Hippocampal formation (tissue), 2 donors: ENCODE results near the gene EFL1.

Experiments used
- DNase-seq, 2 donors: peaks; one replicate each; lab custom pipeline; 2025; lab: John Stamatoyannopoulos, UW

EFL1 gene

GRCh38 chr15:82159922-82160321, 102.6 kb downstream of the EFL1 start:
- DNase-seq: no peak

GRCh38 chr15:82158811-82159210, 103.7 kb downstream of the EFL1 start:
- no peak for DNase-seq

GRCh38 chr15:82150645-82151044, 111.9 kb downstream of the EFL1 start:
- no peak for DNase-seq

GRCh38 chr15:82146990-82147461, 115.5 kb downstream of the EFL1 start:
- no peak for DNase-seq

- no peak for DNase-seq
Observed at GRCh38 chr15:82146576-82146975, 116.0 kb downstream of the EFL1 start.

- DNase-seq: no peak
Observed at GRCh38 chr15:82143390-82144385, 118.8 kb downstream of the EFL1 start.

GRCh38 chr15:82140886-82141285, 121.6 kb downstream of the EFL1 start:
- DNase-seq: no peak

GRCh38 chr15:82139823-82140268, 122.7 kb downstream of the EFL1 start:
- DNase-seq: peak in 1 of 2 donors; percentile 28

- no peak for DNase-seq
Observed at GRCh38 chr15:82138306-82138705, 124.2 kb downstream of the EFL1 start.

GRCh38 chr15:82137261-82137660, 125.3 kb downstream of the EFL1 start:
- DNase-seq: no peak

- DNase-seq: no peak
Observed at GRCh38 chr15:82136120-82136519, 126.4 kb downstream of the EFL1 start.

GRCh38 chr15:82135638-82136037, 126.9 kb downstream of the EFL1 start:
- no peak for DNase-seq

- no peak for DNase-seq
Observed at GRCh38 chr15:82134461-82134860, 128.1 kb downstream of the EFL1 start.

- no peak for DNase-seq
Observed at GRCh38 chr15:82133251-82133650, 129.3 kb downstream of the EFL1 start.

- no peak for DNase-seq
Observed at GRCh38 chr15:82132742-82133141, 129.8 kb downstream of the EFL1 start.

GRCh38 chr15:82132096-82132495, 130.4 kb downstream of the EFL1 start:
- no peak for DNase-seq

GRCh38 chr15:82130248-82130647, 132.3 kb downstream of the EFL1 start:
- no peak for DNase-seq

- DNase-seq: no peak
Observed at GRCh38 chr15:82129761-82130160, 132.8 kb downstream of the EFL1 start.

- DNase-seq: no peak
Observed at GRCh38 chr15:82129149-82129692, 133.3 kb downstream of the EFL1 start.

- no peak for DNase-seq
Observed at GRCh38 chr15:82128401-82129148, 134.0 kb downstream of the EFL1 start.

- no peak for DNase-seq
Observed at GRCh38 chr15:82127581-82127980, 135.0 kb downstream of the EFL1 start.

- no peak for DNase-seq
Observed at GRCh38 chr15:82126346-82126745, 136.2 kb downstream of the EFL1 start.
